Colonic mucosa (tissue), 4 donors: Measurements from ENCODE around the gene TRAPPC3L. TPM values are rescaled to one million over a fixed set of nuclear protein-coding genes. Genes with fewer than 3 reads are reported as not detected.

Experiments
- DNase-seq: peaks from one replicate; pipeline ENCODE4 v3.0.0-alpha.2; 2020
- H3K27ac ChIP-seq: fragments of 200-600 bp; one replicate; pipeline ENCODE4 v1.8.0; 2021
- H3K27me3 ChIP-seq: fragments of 200-600 bp; one replicate; pipeline ENCODE4 v1.8.0; 2021
- H3K36me3 ChIP-seq: fragments of 200-600 bp; one replicate; pipeline ENCODE4 v1.8.0; 2021
- H3K4me1 ChIP-seq: fragments of 200-600 bp; one replicate; pipeline ENCODE4 v1.8.0; 2021; ENCODE audit warnings: mild to moderate bottlenecking
- H3K4me3 ChIP-seq: fragments of 200-600 bp; one replicate; pipeline ENCODE4 v1.8.0; 2021
- H3K9ac ChIP-seq, 2 donors: one replicate each; pipeline ENCODE4 v1.7.0; 2013; ENCODE audit warnings: control low read depth in 2 of 2, low read depth in 2 of 2, low read length in 2 of 2
- H3K9me3 ChIP-seq: fragments of 200-600 bp; one replicate; pipeline ENCODE4 v1.8.0; 2021
- intact Hi-C: fragments of 100-400 bp; cut with DNase I; formaldehyde crosslinking; loops from one replicate; pipeline ENCODE4 v1.14.1; 2022
- total RNA-seq, 2 donors: library from RNA; stranded (reverse); fragmentation: NEBNext Ultra II Directional in 1 of 2; extraction: Animal tissue kit (Norgen Biotek cat#: 25700) in 1 of 2; gene quantifications; one replicate each; pipeline ENCODE4 v1.2.1, GENCODE V29; 2021
- TF ChIP-seq, protein P1 (sequence below): fragments of 200-600 bp; IDR thresholded peaks from one replicate; pipeline ENCODE4 v1.8.0; 2022; ENCODE audit warnings: antibody characterized with exemption, mild to moderate bottlenecking
- donor health status: healthy.
- donor health status: DM: no; HTN: no; CAD: no.
- donor health status: DM: no; HTN: no; CAD: no.

The TRAPPC3L gene
- total RNA-seq, 2 donors from 2014 or later = not detected

DNA sequence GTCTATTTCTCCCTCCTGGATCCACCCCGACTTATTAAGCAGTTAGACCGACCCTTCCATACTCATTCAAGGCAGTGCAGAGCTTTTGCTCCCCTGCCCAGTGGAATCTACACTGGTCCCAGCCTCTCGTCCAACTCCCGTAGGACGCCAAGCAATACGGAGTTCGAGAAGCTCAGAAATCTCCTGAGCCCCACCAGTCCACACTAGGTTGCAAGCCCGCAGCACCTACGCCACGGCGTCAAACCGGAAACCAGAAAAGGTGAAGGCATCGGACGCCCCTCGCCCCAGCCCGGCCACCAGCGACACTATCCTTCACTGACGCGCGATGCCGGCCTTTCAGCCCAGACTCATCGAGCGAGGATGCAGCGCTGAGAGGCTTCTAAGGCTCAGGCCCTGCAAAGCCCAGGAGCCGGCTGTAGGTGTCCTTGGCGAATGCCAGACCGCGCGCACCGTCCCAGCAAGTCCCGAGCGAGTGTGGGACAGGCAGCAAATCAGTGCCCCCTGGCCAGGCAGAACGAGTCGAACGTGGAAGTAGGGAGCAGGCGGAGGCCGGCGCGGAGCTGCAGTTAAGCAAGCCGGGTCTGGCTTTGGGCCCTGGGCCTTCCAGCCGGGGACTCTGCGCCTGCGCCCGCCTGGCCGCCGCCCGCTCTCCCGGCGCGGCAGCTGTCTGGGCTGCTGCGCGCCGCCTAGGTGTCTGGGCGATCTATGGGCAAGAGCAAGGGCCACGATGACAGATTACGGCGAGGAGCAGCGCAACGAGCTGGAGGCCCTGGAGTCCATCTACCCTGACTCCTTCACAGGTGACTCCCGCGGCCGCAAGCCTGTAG is 25.6 kb upstream of the TRAPPC3L start, which contains the start of gene RWDD1:
TSS of gene RWDD1 (plus strand) at position 649 of the 827 bp plus-strand sequence. CDS start at position 728, 79 bp downstream.
- H3K9ac ChIP-seq = peak within 1 kb of the TSS; percentile 92 to 95
- H3K27ac ChIP-seq = peak within 1 kb of the TSS; percentile 89
- H3K27me3 ChIP-seq = no peaks in the 10 kb centered on the region
- H3K4me1 ChIP-seq = peaks cover 15% of the 10 kb centered on the region
- intact Hi-C loops = loop anchor here (5.0 kb wide), 1 partner anchor 294 kb away; the partner anchor contains the start of gene TSPYL1
- no peaks in the 10 kb centered on the region for H3K9me3 ChIP-seq
- DNase-seq = peak; percentile 98
- TF ChIP-seq, protein P1, sequence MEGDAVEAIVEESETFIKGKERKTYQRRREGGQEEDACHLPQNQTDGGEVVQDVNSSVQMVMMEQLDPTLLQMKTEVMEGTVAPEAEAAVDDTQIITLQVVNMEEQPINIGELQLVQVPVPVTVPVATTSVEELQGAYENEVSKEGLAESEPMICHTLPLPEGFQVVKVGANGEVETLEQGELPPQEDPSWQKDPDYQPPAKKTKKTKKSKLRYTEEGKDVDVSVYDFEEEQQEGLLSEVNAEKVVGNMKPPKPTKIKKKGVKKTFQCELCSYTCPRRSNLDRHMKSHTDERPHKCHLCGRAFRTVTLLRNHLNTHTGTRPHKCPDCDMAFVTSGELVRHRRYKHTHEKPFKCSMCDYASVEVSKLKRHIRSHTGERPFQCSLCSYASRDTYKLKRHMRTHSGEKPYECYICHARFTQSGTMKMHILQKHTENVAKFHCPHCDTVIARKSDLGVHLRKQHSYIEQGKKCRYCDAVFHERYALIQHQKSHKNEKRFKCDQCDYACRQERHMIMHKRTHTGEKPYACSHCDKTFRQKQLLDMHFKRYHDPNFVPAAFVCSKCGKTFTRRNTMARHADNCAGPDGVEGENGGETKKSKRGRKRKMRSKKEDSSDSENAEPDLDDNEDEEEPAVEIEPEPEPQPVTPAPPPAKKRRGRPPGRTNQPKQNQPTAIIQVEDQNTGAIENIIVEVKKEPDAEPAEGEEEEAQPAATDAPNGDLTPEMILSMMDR = no peak
- H3K4me3 ChIP-seq = peak within 1 kb of the TSS; percentile 87
- H3K36me3 ChIP-seq = no peaks in the 10 kb centered on the region

DNA sequence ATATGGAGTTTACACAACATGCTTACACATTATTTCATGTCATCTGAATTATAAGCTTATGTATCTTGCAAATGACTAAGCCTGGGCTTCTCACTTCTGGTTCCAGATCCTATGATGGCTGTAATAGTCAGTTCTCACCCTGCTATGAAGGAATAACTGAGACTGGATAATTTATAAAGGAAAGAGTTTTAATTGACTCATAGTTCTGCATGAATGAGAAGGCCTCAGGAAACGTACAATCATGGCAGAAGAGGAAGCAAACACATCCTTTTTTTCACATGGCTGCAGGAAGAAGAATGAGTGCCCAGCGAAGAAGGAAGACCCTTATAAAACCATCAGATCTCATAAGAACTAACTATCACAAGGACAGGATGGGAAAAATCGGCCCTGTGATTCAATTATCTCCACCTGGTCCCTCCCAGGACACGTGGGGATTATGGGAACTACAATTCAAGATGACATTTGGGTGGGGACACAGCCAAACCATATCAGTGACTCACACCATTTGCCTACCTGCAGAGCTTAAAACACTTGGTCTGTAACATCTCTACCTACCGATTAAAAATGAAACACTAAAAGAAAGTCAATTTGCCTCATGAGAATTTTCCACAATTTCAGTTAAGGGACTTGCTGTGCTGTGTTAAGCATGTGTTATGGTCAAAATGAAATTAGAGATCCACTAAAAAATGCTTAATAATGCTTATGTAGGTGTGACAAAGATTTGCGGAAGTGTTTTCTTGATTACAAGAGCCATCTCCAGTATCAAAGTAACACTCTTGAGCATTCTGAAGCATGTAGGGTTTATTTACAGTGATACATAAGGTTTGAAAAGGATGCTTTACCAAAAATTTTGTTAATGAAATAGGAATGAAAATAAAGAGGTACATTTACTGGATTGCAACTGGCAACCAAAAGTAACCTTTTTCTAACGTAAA is 23.6 kb upstream of the TRAPPC3L start:
- Histone ChIP-seq H3K9ac (no peak overlapping the region), H3K4me3 (no peak overlapping the region), H3K36me3 (no peaks in the 10 kb centered on the region), H3K27me3 (no peaks in the 10 kb centered on the region), H3K4me1 (peaks cover 15% of the 10 kb centered on the region), H3K9me3 (no peaks in the 10 kb centered on the region), H3K27ac (no peak overlapping the region)
- intact Hi-C loops = no loop called here
- TF ChIP-seq, protein P1 = no peak
- DNase-seq = no peak

DNA sequence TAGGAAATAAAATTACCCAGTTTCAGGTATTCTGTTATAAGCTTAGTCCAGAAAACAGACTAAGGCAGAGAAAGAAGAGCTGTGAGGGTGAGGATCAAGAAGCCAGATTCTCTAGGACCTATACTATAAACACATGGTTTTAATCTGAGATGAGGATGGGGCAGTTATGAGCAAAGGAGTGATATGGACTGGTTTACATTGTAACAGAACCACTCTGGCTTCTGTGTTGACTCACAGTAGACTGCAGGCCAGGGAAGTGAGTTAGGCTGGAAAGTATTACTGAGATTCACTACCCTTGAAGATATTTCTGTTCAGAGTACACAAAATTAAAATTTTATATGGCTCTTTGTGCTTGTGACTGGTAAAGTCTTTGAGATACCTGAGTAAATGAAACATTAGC is 22.6 kb upstream of the TRAPPC3L start:
- H3K4me1 ChIP-seq = peaks cover 14% of the 10 kb centered on the region
- no peaks in the 10 kb centered on the region for H3K27me3 ChIP-seq
- intact Hi-C loops = no loop called here
- H3K9ac ChIP-seq = no peak overlapping the region
- TF ChIP-seq, protein P1 = no peak
- no peak for DNase-seq
- H3K9me3 ChIP-seq = no peaks in the 10 kb centered on the region
- no peaks in the 10 kb centered on the region for H3K36me3 ChIP-seq
- H3K27ac ChIP-seq = no peak overlapping the region
- no peak overlapping the region for H3K4me3 ChIP-seq

DNA sequence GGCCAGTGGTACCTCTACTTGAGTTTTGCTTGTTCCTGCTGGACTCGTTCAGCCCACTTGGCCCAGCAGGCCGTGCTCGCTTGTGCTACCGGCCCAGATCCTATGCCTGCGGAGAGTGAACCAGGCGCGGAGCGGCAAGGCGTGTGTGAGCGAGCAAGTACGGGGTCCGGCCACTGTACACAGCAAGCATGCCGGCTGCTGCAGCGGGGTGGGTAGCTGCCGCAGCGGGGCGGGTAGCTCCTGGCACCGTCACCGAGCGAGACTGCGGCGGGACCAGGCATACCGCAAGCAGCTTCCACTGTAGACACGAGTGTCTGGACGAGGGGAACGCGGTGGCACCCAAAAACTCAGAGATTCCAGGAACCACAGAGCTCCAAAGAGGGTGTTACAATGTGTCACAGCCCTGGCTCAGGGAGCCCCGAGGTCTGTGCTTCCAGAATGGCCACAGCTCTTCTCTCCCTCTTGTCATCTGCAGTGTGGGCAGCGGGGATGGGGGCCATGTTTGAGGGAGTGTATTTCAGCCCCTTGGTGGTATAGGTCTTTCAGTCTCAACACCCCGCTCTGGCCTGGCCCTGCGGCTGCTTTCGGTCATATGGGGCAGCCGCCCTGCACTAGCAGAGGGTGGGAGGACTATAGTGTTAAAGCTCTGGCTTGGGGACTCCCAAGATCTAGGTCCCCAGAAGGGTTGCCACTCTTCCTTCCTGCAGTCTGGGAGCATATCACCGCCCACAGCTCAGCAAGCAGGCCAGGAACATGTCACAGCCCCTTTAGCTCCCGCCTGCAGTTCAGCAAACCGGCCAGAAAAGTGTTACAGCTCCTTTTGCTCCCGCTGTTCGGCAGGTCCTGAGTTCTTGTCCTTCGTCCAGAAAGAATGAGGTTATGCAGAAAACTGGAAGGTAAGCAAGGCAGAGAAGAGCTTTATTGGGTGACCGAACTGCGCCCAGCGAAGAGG is 19.7 kb upstream of the TRAPPC3L start:
- intact Hi-C loops = loop anchor here (2.0 kb wide), 1 partner anchor 278 kb away; no protein-coding TSS in a partner anchor
- no peak overlapping the region for H3K9ac ChIP-seq

More for the DNA sequence above, 19.7 kb upstream of the TRAPPC3L start:
- Histone ChIP-seq H3K27me3 (no peaks in the 10 kb centered on the region), H3K4me3 (peak overlapping the region; percentile 13), H3K36me3 (no peaks in the 10 kb centered on the region), H3K27ac (no peak overlapping the region), H3K9me3 (no peaks in the 10 kb centered on the region), H3K4me1 (peaks cover 2% of the 10 kb centered on the region)
- DNase-seq = no peak
- TF ChIP-seq, protein P1 = no peak
